HG03045 (cell line): ENCODE measurements around the gene MYMK.

Experiments
- ATAC-seq: cut with Tn5 transposase; IDR thresholded peaks from one replicate; pipeline ENCODE4 v1.9.1; 2021; ENCODE audit warnings: mild to moderate bottlenecking, moderate library complexity; ENCODE audit not compliant: unreplicated experiment

Gene MYMK

GRCh38 chr9:133507246-133507965, 17.4 kb downstream of the MYMK start:
- no peak for ATAC-seq

DNA sequence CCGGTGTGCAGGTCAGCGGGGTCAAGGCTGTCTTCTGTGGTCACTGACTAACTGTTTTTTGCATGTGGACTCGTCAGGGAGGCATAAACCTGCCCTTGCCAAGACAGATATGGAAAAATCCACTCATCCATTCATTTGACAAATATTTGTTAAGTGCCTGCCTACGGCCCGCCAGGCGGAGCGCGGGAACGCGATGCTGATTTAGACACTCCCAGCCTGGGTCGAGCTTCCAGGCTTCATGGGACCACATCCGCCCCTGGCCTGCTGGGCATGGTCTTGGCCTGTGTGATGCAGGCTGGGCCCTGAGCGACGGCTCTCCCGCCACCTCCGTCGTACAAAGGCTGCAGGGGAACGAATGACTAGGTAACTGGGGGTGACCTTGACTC, 18.1 kb downstream of the MYMK start:
- no peak for ATAC-seq

DNA sequence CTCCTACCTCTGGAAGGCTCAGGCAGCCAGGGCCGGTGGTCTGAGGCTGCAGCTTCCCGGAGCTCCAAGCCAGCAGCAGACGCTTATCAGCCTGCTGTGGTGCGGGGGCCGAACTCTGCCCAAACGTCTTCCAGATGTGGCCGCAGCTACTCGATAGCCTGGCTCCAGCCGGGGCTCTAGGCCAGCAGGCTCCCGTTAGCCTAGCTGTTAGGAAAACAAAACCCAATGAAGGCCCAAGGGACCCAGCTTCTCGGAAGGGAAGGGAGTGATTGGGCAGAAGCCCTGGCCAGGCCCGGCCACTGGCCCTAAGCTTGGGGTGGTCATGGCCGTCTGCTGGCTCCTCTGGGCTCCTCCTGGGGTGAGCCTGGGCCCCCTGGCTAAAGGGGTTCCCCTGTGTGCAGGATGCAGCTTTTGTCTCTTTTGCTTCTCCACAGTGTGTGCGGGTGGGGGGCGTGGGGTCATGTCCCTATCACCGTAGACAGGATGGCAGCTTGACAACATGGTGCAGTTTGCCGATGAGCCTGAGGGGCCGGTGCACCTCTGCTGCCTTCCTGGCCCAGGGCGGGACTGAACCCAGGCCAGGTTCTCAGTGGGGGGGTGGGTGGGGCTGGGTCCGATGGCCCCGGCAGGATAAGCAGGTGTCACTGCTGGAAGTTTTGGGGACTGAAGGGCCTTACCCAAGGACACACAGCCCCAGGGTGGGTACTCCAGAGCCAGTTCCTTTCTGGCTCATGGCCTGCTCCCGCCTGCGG, 18.7 kb downstream of the MYMK start:
- ATAC-seq: no peak

DNA sequence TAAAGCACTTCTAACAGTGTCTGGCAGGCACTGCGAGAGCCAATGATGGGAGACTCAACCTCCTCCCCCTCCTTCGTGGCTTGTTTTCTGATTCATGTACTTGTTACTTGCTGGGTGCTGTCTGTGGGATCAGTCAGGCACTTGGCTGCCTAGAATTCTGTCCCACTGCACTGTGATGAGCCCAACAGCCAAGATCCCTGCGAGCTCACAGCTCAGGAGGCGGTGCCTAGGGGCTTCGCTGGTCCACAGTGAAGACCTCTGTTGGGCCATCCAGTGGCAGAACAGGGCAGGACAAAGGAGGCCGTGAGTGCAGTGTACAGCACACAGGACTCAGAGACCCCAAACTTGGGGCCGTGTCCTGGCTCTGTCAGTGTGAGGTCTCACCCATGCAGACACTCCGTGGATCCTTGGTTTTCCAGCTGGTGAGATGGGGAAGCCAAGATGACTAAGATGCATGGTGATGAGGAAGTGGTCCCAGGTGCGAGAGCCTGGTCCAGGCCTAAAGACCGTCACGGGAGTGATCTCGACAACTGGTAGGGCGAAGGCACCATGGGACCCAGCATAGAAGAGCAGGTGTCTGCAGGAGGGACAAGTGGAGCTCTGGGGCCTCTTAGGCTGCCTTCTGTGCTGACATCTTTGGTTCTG, 19.5 kb downstream of the MYMK start:
- ATAC-seq: no peak

GRCh38 chr9:133502112-133502511, 22.6 kb downstream of the MYMK start:
- no peak for ATAC-seq

DNA sequence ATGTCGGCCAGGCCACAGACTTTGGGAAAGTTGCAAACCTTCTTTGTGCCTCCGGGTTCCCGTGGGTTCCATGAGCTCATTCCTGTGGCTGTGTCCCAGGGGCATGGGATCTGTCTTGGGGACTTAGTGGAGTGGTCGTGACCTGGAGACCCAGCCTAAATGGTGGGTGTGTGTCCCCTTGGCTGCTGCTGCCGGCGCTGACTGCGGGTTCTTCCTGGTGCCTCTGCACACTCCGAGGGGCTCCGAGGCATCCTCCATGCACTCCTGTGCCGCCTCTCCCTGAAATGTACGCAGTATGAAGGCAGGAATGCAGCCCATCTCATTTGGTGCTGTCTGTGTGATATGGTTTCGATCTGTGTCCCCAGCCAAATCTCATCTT, 24.9 kb downstream of the MYMK start:
- no peak for ATAC-seq

GRCh38 chr9:133499132-133499891, 25.4 kb downstream of the MYMK start:
- no peak for ATAC-seq

- no peak for ATAC-seq
These were observed 27.6 kb downstream of the MYMK start for GRCh38 chr9:133496861-133497842.

- no peak for ATAC-seq
These were observed 29.1 kb downstream of the MYMK start for GRCh38 chr9:133495327-133496293.

- ATAC-seq: no peak
These were observed 30.0 kb downstream of the MYMK start for GRCh38 chr9:133494636-133495326.

DNA sequence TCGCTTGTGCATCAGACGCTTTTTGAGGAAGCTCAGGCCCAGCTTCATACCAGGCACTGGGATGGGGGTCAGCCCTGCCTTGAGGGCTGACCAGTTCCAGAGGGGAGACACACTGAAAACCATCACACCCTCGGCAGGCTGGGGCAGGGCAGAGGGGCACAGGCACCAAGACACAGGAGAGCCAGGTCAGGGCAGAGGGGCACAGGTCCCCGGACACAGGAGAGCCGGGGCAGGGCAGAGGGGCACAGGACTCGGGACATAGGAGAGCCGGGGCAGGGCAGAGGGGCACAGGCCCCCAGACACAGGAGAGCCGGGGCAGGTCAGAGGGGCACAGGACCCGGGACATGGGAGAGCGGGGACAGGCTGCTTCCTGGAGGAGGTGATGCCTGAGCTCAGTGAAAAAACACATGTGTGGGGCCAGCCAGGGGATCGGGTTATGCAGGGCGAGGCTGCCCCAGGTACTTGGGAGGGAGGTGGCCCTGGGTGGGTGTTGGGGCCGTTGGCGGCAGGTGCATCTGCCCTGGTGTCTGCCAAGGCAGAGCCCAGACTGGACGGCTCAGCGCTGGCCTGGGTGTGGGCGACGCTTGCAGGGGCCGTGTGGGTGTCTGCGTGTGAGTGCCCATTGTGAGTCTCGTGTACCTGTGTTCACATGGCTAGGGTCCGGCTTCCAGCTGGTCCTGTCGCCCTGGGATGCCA, 30.8 kb downstream of the MYMK start:
- no peak for ATAC-seq

- no peak for ATAC-seq
These were observed 31.3 kb downstream of the MYMK start for GRCh38 chr9:133493428-133493827.

DNA sequence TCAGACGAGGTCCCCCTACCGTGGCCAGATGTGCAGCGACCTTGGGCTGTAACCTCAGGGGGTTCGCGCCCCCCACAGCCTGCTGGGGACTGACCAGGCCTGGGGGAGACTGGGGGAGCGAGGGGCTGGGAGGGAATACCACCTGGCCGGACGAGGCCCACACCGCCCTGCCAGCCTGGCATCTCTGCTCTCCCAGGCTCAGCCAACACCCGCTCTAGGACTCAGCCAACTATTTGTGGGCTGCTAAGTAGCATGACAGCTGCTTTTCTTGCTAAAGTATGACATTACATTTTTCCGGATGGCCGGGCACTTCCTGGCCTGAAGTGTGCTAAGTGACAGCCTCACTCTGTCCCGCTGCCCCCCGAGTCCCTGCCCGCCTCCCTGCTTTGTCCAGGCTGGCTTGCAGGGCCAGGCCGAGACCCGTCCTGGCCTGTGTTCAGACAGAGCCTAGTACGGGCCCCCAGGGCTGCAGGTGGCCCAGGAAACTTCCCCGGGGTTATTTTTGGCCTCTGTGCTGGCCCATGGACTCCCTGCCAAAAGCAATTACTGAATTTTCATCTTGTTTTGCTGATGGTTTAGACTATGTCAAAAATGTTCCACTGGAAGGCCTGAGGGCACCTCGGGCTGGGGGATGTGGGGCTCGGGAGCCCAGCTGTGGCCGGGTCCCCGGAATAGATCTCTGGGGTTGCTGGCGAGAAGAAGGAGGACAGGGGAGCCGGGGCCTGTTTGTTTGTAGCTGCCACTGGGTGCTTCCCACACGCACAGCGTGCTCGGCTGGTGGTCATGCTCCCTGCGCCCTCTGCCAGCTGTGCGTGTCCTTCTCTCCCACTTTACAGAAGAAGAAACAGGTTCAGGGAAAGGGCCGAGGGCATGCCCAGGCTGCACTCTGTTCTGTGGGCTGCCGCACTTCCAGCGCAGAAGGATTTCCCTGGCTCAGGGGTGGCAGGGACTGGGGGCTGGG, 32.4 kb downstream of the MYMK start:
- ATAC-seq: no peak

DNA sequence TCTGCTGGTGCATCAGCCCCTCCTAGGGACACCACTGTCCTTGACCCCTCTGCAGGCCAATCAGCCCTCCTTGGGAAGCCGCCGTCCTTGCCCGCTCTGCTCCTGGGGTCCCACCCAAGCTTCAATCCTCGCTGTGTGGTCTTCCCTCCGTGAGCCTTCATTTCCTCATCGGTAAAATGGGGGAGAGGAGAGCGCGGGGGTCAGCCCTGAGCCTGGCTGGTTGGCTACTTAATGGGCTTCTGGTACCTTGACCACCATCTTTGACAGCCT, 33.2 kb downstream of the MYMK start:
- ATAC-seq: no peak

- ATAC-seq: no peak
These were observed 33.7 kb downstream of the MYMK start for GRCh38 chr9:133490865-133491655.

- ATAC-seq: no peak
These were observed 34.5 kb downstream of the MYMK start for GRCh38 chr9:133490201-133490681.
